Measurements from ENCODE around the gene SEC14L1. TPM values are rescaled to one million over a fixed set of nuclear protein-coding genes. Genes with fewer than 3 reads are reported as not detected.
"Not testable (repeated sequence)": the region's sequence is repeated elsewhere in the genome, so short reads cannot be mapped to it uniquely, and the experiment has no call there.

SEC14L1 gene
- total RNA-seq, 1 donor from 2014 or later: 637 TPM

GRCh38 chr17:77140166-77140877 lies 447 bp upstream of the SEC14L1 start:
- no peak for DNase-seq (ENCODE audit: extremely low read depth, low read depth, low spot score)

DNA sequence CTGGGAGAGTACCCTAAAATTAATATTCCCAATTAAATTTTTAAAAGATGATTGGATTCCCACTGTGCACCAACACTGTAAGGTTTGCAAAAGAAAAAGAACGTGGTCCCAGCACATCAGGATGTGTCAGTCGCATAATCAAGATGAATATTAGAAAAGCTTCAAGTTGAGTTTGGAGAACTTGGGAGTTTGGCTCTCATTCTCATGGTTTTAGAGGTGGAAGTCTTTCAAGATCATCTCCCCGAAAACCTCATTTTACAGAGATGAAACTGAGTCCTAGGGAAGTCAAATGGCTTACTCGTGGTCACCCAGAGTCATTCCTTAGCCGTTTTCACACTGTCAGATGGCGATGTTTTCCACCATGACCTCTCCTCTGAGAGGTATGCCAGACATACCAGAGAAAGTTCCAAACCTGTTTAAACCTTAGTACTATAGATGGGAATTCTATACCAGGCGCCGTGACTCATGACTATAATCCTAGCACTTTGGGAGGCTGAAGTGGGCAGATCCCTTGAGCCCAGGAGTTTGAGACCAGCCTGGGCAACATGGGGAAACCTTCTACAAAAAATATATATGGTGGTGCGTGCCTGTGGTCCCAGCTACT lies 1.2 kb downstream of the SEC14L1 start:
- DNase-seq (ENCODE audit: extremely low read depth, low read depth, low spot score): no peak

DNA sequence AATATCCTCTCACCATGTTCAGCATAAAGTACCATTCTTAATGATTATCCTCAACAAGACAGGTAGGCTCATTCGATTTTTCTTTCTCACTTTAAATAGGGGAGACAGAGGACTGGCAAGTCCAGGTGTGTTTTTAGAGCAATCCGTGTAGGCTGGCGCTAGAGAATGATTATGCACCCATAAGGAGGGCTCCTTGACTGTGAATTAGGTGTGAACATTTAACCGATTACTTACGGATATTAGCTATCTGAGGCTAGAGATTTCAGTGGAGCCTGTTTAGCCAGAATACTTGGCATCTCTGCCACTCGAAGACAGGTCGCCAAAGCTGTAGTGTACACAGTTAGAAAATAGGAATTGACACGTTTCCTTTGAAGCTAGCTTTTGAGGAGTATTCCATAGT lies 1.9 kb downstream of the SEC14L1 start:
- DNase-seq (ENCODE audit: extremely low read depth, low read depth, low spot score): no peak

DNA sequence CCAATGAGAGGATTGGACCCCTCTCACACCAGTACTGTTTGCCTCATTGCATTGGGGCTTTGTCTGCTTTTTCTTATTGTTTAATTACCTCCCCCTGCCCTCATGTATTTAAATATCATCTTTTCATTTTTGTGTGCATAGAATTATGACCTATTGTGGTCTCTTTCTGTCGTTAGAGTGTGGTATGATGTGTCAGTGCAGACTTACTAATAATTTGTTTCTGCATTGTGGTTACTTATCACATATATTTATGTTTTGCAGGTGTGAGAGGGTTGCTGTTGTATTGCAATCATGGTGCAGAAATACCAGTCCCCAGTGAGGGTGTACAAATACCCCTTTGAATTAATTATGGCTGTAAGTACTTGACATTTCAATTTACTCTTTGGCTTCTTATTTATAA lies 2.5 kb downstream of the SEC14L1 start:
- no peak for DNase-seq (ENCODE audit: extremely low read depth, low read depth, low spot score)

- no peak for DNase-seq (ENCODE audit: extremely low read depth, low read depth, low spot score)
Measured at GRCh38 chr17:77144227-77144626, 3.5 kb downstream of the SEC14L1 start.

- no peak for DNase-seq (ENCODE audit: extremely low read depth, low read depth, low spot score)
Measured at GRCh38 chr17:77145224-77145611, 4.4 kb downstream of the SEC14L1 start.

- no peak for DNase-seq (ENCODE audit: extremely low read depth, low read depth, low spot score)
Measured at GRCh38 chr17:77145612-77146245, 5.0 kb downstream of the SEC14L1 start.

GRCh38 chr17:77146246-77146632 lies 5.5 kb downstream of the SEC14L1 start:
- DNase-seq (ENCODE audit: extremely low read depth, low read depth, low spot score): no peak

GRCh38 chr17:77146882-77147281 lies 6.1 kb downstream of the SEC14L1 start:
- DNase-seq (ENCODE audit: extremely low read depth, low read depth, low spot score): no peak

GRCh38 chr17:77147357-77147801 lies 6.6 kb downstream of the SEC14L1 start:
- DNase-seq (ENCODE audit: extremely low read depth, low read depth, low spot score): no peak

DNA sequence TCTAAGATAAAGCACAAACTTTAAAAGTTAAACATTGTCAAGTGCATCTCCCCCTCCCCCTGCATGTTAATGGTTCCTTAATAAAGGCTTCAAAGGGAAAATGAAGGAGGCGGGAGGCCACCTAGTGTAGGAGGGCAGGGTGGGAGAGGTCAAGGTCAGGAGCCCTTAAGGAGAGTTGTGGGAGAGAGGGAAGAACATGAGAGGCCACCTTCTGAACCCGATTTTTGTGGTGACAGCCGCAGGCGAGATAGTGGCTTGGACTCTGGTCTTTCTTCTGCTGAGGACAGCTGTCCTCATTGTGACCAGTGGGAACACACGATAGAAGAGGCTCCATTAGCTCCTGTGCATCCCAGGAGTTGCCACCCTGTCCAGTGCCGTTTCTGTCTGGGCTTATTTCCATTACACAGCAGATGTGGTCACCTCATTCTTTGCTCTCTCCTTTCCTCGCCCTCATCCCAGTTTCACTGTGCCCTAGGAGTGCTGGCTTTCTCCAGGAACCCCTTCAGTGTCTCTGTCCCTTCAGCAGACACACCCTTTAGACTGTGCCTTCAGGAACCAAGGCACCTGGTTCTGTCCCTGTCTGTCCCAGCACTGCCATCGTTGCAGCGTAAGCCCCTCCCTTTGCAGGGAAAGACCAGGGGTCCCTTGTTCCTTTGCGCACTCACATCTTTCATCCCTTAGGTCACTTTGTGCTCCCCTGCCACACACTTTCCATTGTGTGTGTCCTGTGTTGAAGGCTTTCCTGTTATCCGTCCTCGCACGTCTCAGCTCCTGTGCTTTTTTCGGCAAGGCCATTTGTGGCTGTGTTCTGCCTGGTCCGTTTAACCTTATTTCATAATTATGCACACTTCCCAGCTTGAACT lies 7.5 kb downstream of the SEC14L1 start:
- DNase-seq (ENCODE audit: extremely low read depth, low read depth, low spot score): no peak

DNA sequence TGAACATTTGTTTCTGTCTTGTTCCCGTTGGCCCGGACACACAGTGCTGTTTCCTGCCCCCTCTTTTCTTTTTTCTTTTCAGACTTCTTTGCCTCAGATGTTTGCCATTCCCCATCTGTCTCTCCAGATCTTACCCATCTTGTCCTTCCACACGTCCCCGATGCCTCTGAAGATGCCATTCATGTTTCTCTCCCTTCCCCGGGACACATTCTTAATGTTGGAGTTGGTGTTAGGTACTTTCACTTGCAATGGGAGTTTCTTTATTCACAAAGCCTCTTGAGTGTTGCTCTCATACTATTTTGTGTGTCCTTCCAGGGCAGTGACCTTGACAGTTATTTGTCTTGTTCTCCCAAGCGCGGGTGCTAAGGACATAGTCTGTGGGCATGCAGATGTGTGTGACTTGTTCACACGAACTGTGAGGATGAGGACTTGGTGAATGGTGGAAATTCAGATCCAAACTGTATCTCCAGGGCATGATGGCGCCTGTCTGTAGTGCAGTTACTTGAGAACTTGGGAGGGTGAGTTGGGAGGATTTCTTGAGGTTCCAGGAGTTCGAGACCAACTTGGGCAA lies 8.3 kb downstream of the SEC14L1 start:
- DNase-seq (ENCODE audit: extremely low read depth, low read depth, low spot score): no peak

GRCh38 chr17:77150196-77150595 lies 9.4 kb downstream of the SEC14L1 start:
- DNase-seq (ENCODE audit: extremely low read depth, low read depth, low spot score): no peak

DNA sequence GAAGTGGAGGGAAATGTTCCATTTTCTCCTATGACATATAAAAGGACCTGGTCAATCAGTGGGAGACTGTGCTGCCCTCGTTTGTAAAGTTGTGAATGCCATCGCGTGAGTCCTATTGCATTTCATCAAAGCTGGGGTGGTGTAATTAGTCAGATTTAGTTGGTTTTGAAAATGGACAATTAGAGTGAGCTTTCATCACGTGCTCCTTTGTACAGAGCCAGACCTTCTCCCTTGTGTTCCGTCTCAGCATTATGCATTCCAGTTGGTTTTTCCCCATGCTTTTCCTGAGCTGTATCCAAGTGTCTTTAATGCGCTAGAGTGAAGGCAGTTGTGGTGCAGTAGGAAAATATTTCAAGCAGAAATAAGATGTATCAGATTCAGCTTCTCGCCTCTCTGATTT lies 10.4 kb downstream of the SEC14L1 start:
- DNase-seq (ENCODE audit: extremely low read depth, low read depth, low spot score): no peak

DNA sequence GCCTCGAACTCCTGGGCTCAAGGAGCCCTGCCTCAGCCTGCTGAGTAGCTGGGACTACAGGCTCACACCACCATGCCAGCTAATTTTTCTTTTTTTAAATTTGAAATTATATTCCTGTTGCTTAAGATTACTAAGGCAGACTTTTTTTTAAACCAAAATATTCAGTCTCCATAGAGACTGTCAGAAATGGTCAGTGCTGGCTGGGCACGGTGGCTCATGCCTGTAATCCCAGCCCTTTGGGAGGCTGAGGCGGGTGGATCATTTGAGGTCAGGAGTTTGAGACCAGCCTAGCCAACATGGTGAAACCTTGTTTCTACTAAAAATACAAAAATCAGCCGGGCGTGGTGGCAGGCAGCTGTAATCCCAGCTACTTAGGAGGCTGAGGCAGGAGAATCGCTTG lies 11.3 kb downstream of the SEC14L1 start:
- DNase-seq (ENCODE audit: extremely low read depth, low read depth, low spot score): not testable (repeated sequence)

GRCh38 chr17:77153472-77153871 lies 12.7 kb downstream of the SEC14L1 start:
- no peak for DNase-seq (ENCODE audit: extremely low read depth, low read depth, low spot score)

- DNase-seq (ENCODE audit: extremely low read depth, low read depth, low spot score): no peak
Measured at GRCh38 chr17:77153999-77154586, 13.3 kb downstream of the SEC14L1 start.

- DNase-seq (ENCODE audit: extremely low read depth, low read depth, low spot score): no peak
Measured at GRCh38 chr17:77155125-77155524, 14.4 kb downstream of the SEC14L1 start.

- not testable (repeated sequence) for DNase-seq (ENCODE audit: extremely low read depth, low read depth, low spot score)
Measured at GRCh38 chr17:77157766-77158165, 17.0 kb downstream of the SEC14L1 start.

DNA sequence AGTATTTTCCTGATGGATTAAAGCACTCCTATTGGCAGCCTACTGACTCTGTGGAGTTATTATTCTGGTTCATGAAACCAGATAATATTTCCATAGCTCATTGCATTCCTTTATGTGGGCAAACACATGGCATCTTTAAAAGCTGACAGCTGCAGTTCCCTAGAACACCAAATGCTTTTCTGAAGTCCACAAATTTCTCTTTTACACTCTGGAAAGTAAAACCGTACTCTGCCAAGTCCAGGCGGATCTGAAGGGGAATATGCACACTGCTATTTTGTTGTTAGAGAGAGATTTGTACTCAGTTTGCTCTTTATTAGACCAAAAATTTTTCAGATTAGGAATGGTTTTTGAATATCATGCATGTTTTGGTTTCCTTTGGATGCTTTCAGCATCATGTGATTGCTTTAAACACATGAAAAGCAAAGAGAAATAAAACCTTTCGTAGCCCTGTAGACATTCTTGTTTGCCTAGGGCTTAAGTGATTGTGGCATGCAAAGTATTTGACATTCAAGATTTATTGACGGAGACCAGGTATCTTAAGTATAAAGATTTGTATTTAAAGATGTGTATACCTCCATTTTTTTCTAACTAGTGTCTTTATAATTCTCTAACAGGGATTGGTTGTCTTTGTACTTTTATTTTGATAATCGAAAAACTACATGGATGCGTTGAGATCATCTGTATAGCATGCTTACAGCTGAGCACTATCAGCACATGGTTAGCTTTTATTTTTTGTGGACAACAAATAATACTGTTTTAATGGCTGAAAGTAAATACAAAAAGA lies 19.5 kb downstream of the SEC14L1 start:
- DNase-seq (ENCODE audit: extremely low read depth, low read depth, low spot score): no peak
